GM19351 (cell line): ENCODE measurements around the gene TACR1.
A peak's percentile ranks its signal among the peaks of the same experiment; 100 is the strongest.

Experiments
- ATAC-seq: cut with Tn5 transposase; IDR thresholded peaks from one replicate; pipeline ENCODE4 v1.9.1; 2021; ENCODE audit warnings: mild to moderate bottlenecking, moderate library complexity; ENCODE audit not compliant: unreplicated experiment

Gene TACR1

DNA sequence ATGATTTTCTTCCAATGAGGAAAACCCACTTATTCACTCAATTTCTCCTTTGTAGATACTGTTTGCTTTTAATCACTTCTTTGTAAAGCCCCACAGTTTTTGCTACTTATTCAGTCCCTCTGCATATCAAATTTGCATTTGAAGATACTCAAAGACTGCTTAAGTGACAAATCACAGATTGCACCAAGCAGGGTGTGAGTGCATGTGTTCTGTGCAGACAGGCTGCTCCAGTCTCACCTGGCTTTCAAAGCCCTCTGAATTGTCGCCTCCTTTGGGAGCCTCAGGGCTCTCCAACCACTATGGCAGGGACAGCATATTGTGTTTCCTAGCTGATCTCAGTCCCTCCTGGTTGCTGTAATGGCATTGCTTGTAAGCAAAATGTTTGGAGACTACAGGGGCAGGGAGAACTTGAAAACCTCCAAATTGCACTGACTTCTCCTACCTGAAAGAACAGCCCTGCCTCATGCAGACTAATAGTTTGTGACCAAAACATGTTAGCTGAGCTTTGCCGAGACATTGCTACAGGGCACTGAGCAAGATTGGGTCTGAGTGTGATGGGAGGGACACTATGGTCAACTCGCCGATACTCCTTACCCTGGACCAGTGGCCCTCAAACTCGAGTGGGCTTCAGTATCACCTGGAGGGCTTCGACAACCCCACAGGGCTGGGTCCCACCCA, 144.0 kb downstream of the TACR1 start:
- no peak for ATAC-seq

DNA sequence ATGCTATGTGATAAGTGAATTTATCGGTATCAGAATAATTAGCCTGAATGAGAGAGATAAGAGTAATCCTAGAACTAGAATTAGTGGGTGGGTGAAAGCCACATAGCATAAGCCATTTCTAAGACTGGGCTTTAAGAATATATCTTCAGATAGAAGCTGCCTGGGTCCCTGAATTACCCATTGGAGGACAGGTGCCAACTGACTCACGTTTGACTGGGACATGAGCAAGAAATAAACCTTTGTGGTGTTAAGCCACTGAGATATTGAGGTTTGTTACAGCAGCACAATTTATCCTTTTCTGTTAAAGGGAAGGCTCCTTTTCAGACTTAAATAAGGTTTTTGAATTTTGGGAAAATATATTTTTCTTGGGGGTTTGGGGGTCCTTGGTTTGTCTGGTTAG, 145.0 kb downstream of the TACR1 start:
- no peak for ATAC-seq

DNA sequence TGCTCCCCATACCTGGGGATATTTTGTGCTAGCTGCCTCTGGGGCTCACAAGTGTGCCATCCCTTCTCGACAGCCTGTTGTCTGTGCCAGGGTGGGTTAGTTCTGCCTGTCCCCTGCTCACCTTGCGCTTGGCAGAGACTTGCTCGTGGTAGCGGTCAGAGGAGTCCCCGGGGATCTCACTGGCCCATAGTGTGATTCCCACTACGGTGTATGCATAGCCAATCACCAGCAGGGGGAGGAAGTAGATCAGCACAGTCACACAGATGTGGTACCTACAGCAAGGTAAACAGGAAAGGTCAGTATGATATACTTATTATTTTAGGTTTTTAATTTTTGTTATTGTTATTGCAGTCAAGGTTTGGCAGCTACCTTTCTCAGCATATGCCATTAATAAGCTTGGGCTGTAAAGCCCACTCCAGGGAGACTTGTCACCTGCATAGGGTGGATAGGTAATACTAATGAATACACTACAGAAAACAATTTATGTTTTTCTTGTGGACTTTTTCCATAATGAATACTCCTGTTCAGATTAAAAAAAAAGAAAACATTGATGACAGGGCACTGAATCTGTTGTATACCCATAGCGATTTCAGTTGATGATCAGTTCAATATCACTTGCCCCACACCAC, 145.7 kb downstream of the TACR1 start:
- peak; percentile 89 for ATAC-seq

DNA sequence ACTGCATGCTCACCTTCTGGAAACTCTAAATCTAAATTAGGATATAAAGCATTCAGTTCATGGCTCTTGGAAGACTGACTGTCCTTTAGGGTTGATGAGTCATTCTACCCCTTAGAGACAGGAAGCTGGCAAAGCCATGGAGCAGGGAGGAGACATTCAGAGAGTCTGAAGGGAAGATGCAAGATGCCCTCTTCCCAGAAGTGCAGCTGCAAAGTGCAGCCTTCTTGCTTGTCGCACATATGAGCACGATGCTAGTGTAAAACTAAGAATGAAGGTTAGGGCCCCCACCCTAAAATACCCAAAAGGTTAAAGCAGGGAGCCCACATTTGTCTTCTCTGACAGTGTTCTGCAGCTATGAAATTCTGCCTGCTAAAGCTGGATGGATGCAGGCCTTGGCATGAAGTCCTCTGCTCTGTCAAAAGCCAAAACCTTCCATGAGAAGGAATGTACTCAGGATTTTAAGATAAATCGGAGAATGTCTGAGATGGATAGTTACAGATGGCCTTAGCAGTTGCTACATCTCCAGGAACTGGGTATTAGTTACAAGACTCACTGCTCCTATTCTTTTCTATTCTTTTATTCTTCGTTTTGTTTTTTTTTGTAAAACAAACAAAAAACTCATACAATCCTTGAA, 151.2 kb downstream of the TACR1 start:
- ATAC-seq: no peak

DNA sequence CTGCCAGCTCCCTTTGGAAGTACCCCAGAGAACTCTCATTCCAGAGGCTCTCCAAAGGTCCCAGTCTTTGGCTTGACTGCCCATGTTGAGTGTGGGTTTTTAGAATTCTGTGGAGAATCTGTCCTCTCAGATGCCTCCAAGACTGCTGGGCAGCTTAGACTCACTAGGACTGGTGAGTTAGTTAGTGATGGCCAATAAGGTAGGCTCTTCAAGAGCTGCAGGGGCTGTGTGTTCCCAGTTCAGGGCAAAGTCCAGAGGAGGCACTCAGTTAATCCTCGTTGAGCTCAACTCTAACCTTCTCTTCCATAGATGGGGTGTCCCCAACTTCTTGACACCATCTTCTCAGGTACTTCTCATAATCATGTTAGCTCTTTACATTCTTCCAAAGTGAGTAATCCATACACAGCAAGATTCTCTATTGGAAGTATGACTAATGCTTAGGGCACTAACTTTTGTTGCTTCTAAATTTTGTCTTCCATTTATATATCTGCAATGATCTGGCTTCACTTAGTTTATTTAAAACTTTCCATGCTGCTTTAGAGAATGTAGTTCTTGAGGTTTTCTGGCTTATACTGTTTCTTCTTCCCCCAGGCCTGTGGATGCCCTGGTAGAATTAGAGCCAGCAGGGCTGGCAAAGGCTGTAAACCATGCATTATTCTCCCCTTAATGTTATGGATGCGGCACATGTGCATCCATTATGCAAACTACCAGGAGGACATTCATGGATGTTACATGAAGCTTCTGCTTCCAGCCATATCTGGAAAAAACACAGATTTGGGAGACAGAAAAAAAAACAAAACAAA, 151.9 kb downstream of the TACR1 start:
- no peak for ATAC-seq

DNA sequence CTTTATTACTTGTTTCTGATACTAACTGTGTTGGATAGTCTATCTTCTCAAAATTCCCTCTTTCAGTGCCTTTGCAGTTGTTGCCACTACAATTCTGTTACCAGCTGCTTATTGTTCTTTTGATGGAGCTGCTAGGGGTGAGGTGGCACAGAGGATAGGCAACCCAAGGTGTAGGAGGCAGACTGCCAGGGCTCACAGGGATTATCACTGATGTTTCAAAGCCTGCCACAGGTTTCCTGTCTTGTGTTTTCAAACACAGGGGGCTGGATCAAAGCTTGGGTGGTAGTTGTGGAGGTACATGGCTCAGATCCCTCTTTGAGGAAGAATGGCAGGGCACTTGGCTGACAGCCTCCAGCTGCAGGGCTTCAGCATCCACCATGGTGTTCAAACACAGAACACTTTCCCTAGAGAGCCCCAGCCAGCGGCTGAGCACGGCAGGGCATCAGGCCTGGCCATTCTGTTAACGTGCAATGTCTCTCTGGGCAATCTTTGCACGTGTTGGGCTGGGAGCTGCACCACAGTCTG, 153.7 kb downstream of the TACR1 start:
- ATAC-seq: no peak

DNA sequence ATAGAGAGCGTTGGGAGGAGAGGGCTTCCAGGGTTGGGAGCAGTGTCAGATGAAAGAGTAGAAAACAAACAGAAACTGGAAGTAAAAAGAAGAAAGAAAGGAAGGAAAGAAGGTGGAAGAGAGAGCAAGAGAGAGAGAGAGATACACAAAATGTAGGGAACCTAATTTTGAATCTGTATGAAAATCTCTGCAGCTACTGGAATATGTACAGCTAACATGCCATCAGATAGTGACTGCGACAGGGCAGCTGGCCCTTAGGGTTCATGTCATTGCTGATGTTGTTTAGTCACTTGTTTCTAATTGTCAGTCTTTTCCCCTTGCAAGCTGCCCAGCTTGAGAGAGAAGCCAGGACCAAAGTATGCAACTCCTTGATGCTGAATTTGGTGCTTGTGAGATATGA, 155.0 kb downstream of the TACR1 start:
- ATAC-seq: no peak

DNA sequence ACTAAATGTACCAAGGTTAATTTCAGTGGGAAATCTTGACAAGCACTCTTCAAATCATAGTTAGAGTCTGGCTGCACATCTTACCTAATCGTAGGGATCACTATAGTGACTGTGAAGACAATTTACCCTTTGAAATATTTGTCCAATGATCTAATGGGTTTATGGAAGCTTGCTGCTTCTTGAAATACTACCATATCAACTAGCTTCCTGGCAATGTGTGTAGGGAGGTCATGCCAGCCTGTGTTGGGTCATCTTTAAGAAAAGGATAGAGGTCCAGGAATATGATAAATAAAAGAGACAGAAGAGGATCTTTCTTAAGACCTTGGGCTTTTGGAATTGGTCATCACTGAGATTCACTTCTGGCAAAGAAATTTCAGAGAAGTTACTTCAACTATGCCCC, 156.5 kb downstream of the TACR1 start:
- no peak for ATAC-seq

DNA sequence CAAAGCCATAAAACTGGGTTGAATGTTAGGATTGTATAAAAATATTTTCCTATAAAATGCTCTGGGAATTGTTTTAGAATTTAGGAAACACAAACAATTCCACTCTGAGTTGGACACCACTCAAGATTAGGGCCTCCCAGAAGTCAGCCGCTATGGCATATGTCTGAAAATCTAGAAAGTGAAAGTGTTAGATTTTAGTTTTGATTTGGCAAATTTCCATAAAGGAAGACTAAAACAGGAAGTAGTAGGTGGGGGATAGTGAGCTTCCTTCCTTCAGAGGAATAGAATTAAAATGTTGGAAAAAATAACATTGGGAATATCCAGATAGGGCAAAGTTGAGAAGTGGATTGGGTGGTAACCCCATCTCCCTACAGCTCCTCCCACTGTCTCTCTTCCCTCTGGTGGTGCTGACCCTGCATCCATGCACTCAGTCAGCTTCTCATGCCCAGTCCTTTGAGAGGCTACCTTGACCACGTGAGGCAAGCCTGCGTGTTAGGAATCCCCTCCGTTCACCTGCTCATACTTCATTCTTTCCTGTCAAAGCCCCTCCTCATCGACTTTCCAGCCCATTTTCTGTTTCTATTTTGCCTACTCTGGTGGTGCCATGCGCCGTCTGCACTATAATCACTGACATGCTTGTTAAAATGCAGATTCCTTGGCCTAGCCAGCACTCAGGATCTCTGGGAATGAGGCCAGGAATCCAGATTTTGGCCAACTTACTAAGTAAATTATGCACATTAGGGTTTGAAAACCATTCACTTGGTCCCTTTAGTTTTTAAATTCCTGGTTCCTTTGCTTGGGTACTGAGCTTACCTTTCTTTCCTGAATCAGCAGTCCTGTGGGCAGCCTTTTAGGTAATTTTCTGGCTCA, 157.4 kb downstream of the TACR1 start:
- ATAC-seq: no peak

DNA sequence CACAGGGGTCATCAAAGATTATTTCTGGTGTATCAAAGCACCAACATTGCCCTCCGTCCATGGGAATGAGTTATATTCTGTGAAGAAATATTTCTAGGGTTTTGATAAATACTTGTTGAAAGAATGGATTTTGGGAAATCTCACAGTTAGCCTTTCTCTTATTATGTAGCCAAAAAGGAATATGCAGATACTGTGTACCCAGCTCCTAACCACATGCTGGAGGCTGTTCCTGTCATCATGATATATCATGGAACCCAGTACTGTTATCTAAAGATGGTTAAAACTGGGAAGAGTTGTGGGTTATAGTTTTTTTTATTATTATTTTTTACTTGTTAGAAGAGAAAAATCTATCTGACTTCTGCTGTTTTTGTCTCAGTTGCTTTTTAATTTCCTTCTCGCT, 158.1 kb downstream of the TACR1 start:
- no peak for ATAC-seq

DNA sequence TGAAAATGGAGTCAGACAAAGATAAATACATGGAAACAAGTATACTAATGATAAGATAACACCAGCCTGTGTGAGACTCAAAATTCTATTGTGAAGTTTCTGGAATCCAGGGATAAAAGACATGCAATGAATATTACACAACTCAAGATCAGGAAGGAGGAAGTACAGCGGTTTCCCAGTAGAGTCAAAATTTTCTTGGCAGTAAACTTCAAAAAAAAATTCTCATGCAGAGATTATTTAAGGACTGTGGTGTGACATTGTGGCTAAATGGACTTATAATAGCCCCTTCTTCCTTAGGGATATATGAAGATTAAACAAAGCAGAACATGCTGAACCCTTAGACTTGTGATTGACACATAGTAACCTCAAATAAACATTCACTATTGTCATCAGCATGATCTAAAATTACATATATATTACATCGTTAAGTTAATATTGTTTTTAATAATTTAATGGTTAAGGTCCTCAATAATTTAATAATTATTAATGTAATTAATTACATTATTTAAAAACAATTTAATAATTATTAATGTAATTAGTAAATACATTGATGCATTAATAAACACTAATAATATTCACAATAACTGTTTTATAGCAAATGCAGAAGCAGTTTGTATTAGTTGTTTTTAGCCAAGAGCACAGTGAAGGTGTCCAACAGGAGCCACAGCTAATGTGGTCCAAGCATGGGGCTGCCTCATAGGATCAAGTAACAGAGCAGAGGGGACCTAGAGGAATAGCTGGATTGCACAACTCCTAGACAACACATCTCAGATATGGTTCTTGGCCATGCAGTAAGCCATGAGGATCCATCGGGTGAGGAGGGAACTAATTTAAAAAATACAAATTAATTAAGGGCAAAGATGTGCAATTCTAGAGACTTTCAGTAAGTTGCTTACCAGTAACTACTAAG, 163.6 kb downstream of the TACR1 start:
- no peak for ATAC-seq

DNA sequence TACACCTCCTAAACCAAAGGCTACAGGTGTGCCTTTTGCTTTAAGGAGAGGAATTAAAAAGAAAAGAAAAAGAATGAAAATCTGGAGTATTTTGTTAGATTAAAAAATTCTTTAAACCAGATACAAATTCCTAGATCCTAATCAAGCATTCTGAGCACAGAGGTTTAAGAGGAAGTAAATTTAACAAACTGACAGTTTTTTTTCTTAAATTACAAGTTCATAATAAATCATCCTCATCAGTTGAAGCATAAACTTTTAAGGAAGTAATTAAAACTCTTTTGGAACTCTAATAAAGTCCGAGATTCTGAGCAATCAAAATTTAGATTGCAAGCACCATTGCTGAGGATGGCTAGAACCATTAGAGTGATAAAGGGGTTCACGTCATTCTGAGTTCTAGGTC, 165.8 kb downstream of the TACR1 start:
- ATAC-seq: no peak

DNA sequence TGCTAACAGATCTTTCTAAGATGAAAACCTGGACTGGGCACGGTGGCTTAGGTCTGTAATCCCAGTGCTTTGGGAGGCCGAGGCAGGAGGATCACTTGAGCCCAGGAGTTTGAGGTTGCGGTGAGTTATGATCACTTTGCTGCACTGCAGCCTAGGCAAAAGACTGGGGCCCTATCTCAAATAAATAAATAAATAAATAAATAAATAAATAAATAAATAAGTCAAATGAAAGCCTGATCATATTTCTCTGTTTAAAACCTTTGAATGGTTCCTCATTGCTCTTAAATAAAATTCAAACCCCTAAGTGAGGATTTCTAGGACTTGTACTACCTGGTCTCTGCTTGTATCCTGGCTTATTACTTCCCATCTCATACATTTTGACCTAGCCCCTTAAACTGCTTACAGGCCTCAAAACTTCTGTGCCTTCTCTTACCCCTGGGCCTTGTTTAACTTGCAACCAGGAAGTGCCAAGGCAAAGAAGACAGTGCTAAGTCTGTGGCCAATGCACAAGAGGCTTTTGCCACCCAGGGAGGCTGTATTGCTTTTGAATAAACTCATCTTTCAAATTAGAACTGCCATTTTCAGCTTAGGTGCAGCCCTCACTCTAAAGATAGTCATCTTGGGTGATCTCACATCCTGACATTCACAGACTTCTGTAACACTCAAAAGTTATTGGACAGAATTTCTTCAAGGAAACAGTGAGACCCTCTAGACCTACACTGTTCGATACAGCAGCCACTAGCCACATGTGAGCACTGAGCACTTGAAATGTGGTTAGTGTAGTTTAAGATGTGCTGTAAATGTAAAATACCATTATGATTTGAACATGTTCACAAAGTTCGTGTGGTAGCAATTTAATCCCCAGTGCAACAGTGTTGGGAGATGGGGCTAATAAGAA, 167.2 kb downstream of the TACR1 start:
- ATAC-seq: no peak

DNA sequence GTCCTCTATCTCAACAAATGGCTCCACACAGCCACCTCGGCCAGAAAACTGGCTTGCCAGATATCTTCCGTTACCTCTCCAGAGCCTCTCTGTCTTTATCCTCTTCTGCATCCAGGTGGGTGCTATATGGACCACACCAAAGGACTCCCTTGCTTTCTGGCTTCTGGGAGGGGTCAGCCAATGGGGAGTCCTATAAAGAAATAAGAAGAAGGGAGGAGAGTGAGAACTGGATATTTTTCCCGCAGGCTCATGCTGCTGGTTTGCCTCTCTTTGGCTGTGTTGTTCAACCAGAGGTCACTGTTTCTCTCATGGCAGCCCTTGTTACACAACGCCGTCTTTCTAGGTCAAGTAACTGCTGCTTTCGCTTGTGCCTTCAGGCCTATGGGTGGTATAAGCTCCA, 168.1 kb downstream of the TACR1 start:
- no peak for ATAC-seq

DNA sequence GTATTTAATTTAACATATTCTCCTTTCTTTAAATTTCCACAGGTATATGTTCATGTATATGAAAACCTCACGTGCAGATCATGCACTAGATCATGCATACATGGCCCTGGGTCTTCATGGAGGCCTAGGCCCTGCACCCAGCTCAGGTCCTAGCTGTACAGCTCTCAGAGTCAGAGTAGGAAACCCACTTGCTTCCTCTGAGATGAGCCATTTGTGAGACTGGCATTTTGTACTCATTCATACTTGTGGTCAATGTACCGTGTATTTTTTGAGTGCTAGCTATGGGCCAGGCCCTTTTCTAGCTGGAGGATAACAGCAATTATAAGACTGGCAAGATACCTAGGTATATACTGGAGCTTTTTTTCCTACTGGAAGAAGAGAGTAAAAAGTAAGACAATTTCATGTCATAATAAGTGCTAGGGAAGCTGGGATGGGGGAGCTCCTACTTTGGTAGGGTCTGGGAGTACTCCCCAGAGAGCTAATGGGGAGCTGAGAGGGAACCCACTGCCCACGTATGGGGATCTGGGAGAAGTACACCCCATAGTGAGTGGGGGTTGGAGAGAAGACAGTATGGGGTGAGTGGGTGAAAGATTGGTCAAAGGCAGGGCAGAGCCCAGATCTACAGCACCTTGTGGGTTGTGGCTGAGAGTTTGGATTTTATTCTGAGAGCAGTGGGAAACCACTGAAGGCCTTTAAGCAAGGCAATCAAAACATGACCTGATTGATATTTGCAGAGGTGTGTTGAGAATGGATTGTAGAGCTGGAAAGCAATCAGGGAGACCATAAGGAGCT, 168.9 kb downstream of the TACR1 start:
- no peak for ATAC-seq

DNA sequence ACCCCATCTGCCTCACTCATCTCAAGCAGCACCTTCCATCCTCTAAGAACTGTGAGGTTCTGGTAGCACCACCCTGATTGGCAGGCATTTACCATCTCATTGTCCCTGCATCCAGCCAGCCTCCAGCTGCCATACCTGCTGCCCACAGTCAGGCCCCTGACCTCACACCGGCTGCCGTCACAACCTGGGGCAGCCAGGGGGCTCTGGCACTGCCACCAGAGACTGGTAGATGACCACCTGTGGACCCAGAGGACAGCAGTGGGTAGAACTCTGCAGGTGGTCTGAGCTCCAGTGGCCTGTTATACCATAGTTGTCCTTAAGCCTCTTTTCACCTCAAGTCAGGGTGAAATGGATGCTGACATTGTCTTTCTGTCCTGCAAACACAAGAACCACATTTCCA, 171.4 kb downstream of the TACR1 start:
- ATAC-seq: no peak

DNA sequence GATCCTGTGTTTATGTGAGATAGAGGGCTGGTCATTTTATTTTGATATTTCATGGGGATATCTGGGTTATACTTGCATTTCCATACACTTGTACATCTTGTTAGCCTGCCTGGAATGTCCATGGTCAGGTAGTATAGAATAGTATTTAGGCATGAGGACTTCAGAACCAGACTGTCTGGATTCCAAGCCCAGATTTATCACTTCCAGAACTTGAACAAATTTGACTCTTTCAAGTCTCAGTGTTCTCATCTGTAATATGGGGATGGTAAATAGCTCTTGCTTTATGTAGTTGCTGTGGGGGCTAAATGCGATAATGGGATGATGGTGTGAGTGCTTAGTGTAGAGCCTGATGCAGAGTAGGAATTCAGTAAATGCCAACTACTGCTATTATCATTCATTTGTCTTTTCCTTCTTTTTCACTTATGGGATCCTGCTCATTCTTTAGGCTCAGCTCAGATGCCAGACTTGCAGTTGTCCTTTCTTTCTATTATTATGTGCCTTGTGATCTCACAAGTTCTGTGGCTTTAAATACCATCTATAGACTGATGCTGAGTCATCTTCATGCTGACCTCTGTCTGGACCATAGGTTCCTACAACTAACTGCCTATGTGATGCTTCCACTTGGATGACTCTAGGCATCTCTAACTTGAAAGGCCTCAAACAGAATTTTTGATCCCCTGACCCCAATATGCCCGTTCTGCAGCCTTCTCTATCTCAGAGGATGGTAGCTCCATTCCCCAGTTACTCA, 173.5 kb downstream of the TACR1 start:
- no peak for ATAC-seq
